ENCODE measurements around the gene GRAMD1A. TPM values are rescaled to one million over a fixed set of nuclear protein-coding genes. Genes with fewer than 3 reads are reported as not detected.
A peak's percentile ranks its signal among the peaks of the same experiment; 100 is the strongest.
"Not testable (repeated sequence)": the region's sequence is repeated elsewhere in the genome, so short reads cannot be mapped to it uniquely, and the experiment has no call there.

Gene GRAMD1A
- total and polyA plus RNA-seq, 8 donors: 92.7 to 137 (median 116) TPM

DNA sequence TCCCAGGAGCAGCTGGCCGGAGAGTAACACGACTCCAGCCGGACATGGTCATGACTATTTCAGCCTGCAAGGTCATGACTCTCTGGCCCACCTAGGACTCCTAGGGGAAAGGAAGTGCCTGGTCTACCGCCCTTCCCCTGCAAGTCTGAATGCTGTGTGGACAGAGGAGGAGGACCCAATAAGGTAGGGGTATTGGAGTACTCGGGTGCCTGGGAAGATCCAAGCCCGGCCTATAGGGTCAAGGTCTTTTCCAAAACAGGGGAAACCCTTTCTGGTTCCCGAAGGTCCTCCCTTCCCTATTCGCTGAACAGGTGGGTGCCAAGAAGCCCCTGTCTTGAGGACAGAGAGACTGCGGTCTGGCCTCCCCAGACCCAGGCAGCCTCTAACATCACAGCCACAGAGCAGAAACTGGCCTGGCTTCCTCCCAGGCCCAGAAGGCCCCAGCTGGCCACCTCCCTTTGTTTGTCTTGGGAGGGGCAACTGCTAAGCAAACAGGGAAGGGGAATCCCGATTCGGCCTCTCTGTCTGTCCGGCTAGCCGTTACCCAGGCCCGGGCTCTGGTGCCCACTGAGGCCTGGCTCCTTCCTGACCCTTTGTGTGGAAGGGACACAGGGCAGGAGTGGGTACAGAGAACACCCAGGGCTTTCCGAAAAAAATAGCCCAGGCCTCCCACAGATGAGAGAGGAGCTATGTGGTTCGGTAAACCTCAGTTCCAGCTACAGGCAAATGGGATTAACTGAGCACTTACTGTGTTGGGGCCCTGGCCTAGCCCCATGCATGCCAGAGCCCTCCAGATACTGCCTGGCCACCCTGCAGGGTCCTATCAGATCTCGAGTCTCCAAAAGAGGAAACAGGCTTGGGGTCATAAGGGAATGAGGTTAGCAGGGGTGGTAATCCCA is 5.2 kb upstream of the GRAMD1A start:
- no peaks in the 10 kb centered on the region for H3K36me3 ChIP-seq
- ATAC-seq (peak; percentile 75), DNase-seq (peak in 2 of 4 donors; percentile 74 to 79)
- TF ChIP-seq, protein P1, sequence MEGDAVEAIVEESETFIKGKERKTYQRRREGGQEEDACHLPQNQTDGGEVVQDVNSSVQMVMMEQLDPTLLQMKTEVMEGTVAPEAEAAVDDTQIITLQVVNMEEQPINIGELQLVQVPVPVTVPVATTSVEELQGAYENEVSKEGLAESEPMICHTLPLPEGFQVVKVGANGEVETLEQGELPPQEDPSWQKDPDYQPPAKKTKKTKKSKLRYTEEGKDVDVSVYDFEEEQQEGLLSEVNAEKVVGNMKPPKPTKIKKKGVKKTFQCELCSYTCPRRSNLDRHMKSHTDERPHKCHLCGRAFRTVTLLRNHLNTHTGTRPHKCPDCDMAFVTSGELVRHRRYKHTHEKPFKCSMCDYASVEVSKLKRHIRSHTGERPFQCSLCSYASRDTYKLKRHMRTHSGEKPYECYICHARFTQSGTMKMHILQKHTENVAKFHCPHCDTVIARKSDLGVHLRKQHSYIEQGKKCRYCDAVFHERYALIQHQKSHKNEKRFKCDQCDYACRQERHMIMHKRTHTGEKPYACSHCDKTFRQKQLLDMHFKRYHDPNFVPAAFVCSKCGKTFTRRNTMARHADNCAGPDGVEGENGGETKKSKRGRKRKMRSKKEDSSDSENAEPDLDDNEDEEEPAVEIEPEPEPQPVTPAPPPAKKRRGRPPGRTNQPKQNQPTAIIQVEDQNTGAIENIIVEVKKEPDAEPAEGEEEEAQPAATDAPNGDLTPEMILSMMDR (IDR thresholded peaks at IDR 0.05): no peak
- intact Hi-C loops (cut with DNase I): no loop called here
- no peaks in the 10 kb centered on the region for H3K9me3 ChIP-seq
- peak overlapping the region; percentile 70 to 76 for H3K27ac ChIP-seq
- peaks cover 17 to 58% of the 10 kb centered on the region in 2 donors for H3K4me1 ChIP-seq
- H3K4me3 ChIP-seq: no peak overlapping the region
- no peaks in the 10 kb centered on the region for H3K27me3 ChIP-seq

- Histone ChIP-seq H3K4me3 (no peak overlapping the region), H3K4me1 (peaks cover 17 to 58% of the 10 kb centered on the region in 2 donors), H3K27ac (peak overlapping the region; percentile 70 to 76), H3K36me3 (no peaks in the 10 kb centered on the region), H3K27me3 (no peaks in the 10 kb centered on the region), H3K9me3 (no peaks in the 10 kb centered on the region)
- no peak for DNase-seq
- intact Hi-C loops (cut with DNase I): no loop called here
- TF ChIP-seq, protein P1 (IDR thresholded peaks at IDR 0.05): no peak
- ATAC-seq: no peak
Measured at GRCh38 chr19:34995551-34995950, 4.6 kb upstream of the GRAMD1A start.

GRCh38 chr19:34997071-34997617 is 3.0 kb upstream of the GRAMD1A start:
- TF ChIP-seq, protein P1 (IDR thresholded peaks at IDR 0.05): no peak
- Histone ChIP-seq H3K27ac (peak overlapping the region; percentile 33 to 97), H3K4me1 (peaks cover 22 to 69% of the 10 kb centered on the region in 2 donors), H3K36me3 (peaks cover 0 to 2% of the 10 kb centered on the region in 2 donors), H3K9me3 (no peaks in the 10 kb centered on the region), H3K4me3 (no peak overlapping the region), H3K27me3 (no peaks in the 10 kb centered on the region)
- no peak for ATAC-seq
- intact Hi-C loops (cut with DNase I): no loop called here
- no peak for DNase-seq

- H3K27me3 ChIP-seq; H3K4me3 ChIP-seq; ATAC-seq; H3K36me3 ChIP-seq; DNase-seq; H3K9me3 ChIP-seq; intact Hi-C loops (cut with DNase I): not testable (repeated sequence)
- Histone ChIP-seq H3K4me1 (peaks cover 26 to 80% of the 10 kb centered on the region in 2 donors), H3K27ac (peak overlapping the region in 1 of 2 donors; percentile 97)
Measured at GRCh38 chr19:34998224-34998623, 1.9 kb upstream of the GRAMD1A start.

DNA sequence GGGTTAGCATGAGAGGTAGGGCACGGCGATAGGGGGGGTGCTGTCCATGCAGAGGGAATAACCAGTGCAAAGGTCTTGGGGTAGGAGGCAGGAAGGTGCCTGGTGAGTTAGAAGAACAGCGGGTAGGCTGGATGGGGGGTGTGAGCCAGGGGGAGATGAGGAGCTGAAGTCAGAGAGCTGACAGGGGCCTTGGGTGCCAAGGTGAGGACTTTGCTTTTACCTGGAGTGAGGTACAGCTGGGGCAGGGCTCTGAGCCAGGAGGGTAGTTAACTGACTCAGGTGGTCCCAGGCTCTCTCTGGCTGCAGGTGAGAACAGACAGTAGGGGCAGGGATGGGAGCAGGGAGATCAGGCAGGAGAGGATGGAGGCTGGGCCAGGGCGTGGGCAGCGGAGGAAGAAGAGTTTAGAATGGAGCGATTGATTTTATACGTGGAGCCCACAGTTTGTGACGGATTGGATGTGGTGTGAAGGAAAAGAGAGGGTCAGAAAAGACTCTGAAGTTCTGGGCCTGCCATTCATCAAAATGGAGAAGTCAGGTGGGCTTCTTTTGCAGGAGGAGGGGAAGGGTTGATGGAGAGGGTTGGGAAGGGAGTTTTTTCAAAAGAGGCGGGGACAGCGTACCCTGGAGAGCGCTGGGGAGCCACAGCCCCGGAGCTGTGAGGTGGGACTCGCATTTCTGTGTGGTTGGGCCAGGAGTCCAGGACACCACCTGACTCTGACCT is 1.2 kb upstream of the GRAMD1A start:
- peaks cover 32 to 87% of the 10 kb centered on the region in 2 donors for H3K4me1 ChIP-seq
- intact Hi-C loops (cut with DNase I): no loop called here

More for the DNA sequence above, 1.2 kb upstream of the GRAMD1A start:
- no peak for DNase-seq
- no peak for ATAC-seq
- H3K36me3 ChIP-seq: peaks cover 0 to 8% of the 10 kb centered on the region in 2 donors
- TF ChIP-seq, protein P1 (IDR thresholded peaks at IDR 0.05): no peak
- H3K9me3 ChIP-seq: no peaks in the 10 kb centered on the region
- H3K27me3 ChIP-seq: no peaks in the 10 kb centered on the region
- peak overlapping the region; percentile 84 to 94 for H3K4me3 ChIP-seq
- H3K27ac ChIP-seq: peak overlapping the region; percentile 97 to 99
